H1 (cell line): ENCODE results near the gene PORCN. TPM values are rescaled to one million over a fixed set of nuclear protein-coding genes. Genes with fewer than 3 reads are reported as not detected.

Experiments used
- CTCF ChIA-PET: fragments of 300-600 bp; sonication (Branson Sonifier 250); formaldehyde crosslinking; loops from one replicate; lab custom pipeline; 2021; ENCODE audit not compliant: partially characterized antibody; lab: Charles Lee
- POLR2A ChIA-PET: fragments of 300-600 bp; sonication (Branson Sonifier 250); formaldehyde crosslinking; loops from one replicate; lab custom pipeline; 2021; ENCODE audit warnings: inconsistent platforms; ENCODE audit not compliant: partially characterized antibody; lab: Charles Lee
- DNase-seq, 2 experiments: peaks; one replicate each; pipeline versions ENCODE4 v3.0.0 to v3.0.0-alpha.2; 2010 to 2022; ENCODE audit warnings: low spot score in 2 of 2, low read depth in 1 of 2, mixed read lengths in 1 of 2
- FAIRE-seq: peaks from 2 replicates; lab custom pipeline; 2011; peaks lifted over from hg19 to GRCh38; lab: Jason Lieb, UNC
- H2AFZ ChIP-seq: 2 replicates; pipeline ENCODE4 v1.8.1; 2012; ENCODE audit warnings: low read length, inconsistent platforms
- H2AK5ac ChIP-seq: 2 replicates; pipeline ENCODE4 v1.6.1; 2013; ENCODE audit warnings: low read depth, low read length
- H2BK120ac ChIP-seq: replicated peaks from 2 replicates; pipeline ENCODE3; 2013; ENCODE audit warnings: low read depth, low read length, inconsistent platforms
- H2BK12ac ChIP-seq: 2 replicates; pipeline ENCODE4 v1.6.1; 2013; ENCODE audit warnings: low read depth, low read length
- H2BK15ac ChIP-seq: 2 replicates; pipeline ENCODE4 v1.6.1; 2013; ENCODE audit warnings: low read length
- H2BK20ac ChIP-seq: 2 replicates; pipeline ENCODE4 v1.6.1; 2013; ENCODE audit warnings: low read length
- H2BK5ac ChIP-seq: 2 replicates; pipeline ENCODE4 v1.6.1; 2013; ENCODE audit warnings: low read depth, low read length
- H3K14ac ChIP-seq: 2 replicates; pipeline ENCODE4 v1.6.1; 2013; ENCODE audit warnings: inconsistent platforms; ENCODE audit not compliant: insufficient read length
- H3K18ac ChIP-seq: 2 replicates; pipeline ENCODE4 v1.6.1; 2013; ENCODE audit warnings: low read length; ENCODE audit errors: extremely low read depth
- H3K23ac ChIP-seq: 2 replicates; pipeline ENCODE4 v1.6.1; 2013; ENCODE audit warnings: inconsistent platforms; ENCODE audit not compliant: insufficient read length
- H3K23me2 ChIP-seq: 2 replicates; pipeline ENCODE4 v1.6.1; 2013; ENCODE audit warnings: low read depth, low read length
- H3K27ac ChIP-seq: 2 replicates; pipeline ENCODE4 v1.6.1; 2011; ENCODE audit warnings: low read depth, low read length, inconsistent platforms
- H3K27me3 ChIP-seq, 4 experiments: replicated peaks in 1 of 4; 1 replicate in 1 of 4; 2 replicates in 3 of 4; pipeline versions ENCODE4 v1.6.1 to v1.8.1; 2011 to 2013; ENCODE audit warnings: low read length in 3 of 4, mild to moderate bottlenecking in 3 of 4, inconsistent platforms in 2 of 4, mixed read lengths in 2 of 4, moderate library complexity in 1 of 4; ENCODE audit not compliant: control insufficient read depth in 3 of 4, insufficient read depth in 3 of 4; ENCODE audit errors: extremely low read depth in 1 of 4
- H3K36me3 ChIP-seq, 4 experiments: 2 replicates each; pipeline versions ENCODE4 v1.6.1 to v1.8.1; 2011 to 2013; ENCODE audit warnings: mild to moderate bottlenecking in 4 of 4, low read length in 3 of 4, moderate library complexity in 2 of 4, control low read depth in 1 of 4, inconsistent platforms in 1 of 4; ENCODE audit not compliant: insufficient read depth in 4 of 4, control insufficient read depth in 2 of 4
- H3K4ac ChIP-seq: replicated peaks from 2 replicates; pipeline ENCODE3; 2013; ENCODE audit warnings: low read length, low read depth, mixed read lengths, inconsistent platforms; ENCODE audit not compliant: insufficient read length
- H3K4me1 ChIP-seq, 4 experiments: replicated peaks in 1 of 4; 1 replicate in 1 of 4; 2 replicates in 3 of 4; pipeline versions ENCODE4 v1.6.1 to v1.8.1; 2011 to 2013; ENCODE audit warnings: low read length in 3 of 4, inconsistent platforms in 2 of 4, mixed read lengths in 1 of 4; ENCODE audit not compliant: insufficient read depth in 4 of 4, control insufficient read depth in 3 of 4
- H3K4me2 ChIP-seq, 2 experiments: 2 replicates each; pipeline versions ENCODE4 v1.6.1 to v1.8.1; 2011 to 2013; ENCODE audit warnings: low read depth in 2 of 2, low read length in 2 of 2, control low read depth in 1 of 2, inconsistent platforms in 1 of 2, mild to moderate bottlenecking in 1 of 2; ENCODE audit not compliant: insufficient read depth in 1 of 2
- H3K4me3 ChIP-seq, 4 experiments: fragments of 200-600, 300-600 bp in 1 of 4; sonication (generic), shearing (Covaris generic), sonication (Bioruptor Twin) in 1 of 4; 2 replicates each; pipeline versions ENCODE4 v1.5.1 to v1.8.1; 2011 to 2016; ENCODE audit warnings: low read length in 4 of 4, low read depth in 3 of 4, control low read depth in 2 of 4, inconsistent platforms in 2 of 4, mild to moderate bottlenecking in 2 of 4, mixed read lengths in 1 of 4, moderate library complexity in 1 of 4; ENCODE audit not compliant: insufficient read depth in 2 of 4; ENCODE audit errors: extremely low read depth in 1 of 4
- H3K56ac ChIP-seq: replicated peaks from 2 replicates; pipeline ENCODE3; 2013; ENCODE audit warnings: low read depth, mild to moderate bottlenecking, mixed read lengths, low read length, inconsistent platforms; ENCODE audit not compliant: insufficient read length
- H3K79me1 ChIP-seq: 2 replicates; pipeline ENCODE4 v1.6.1; 2013; ENCODE audit warnings: low read depth, low read length, control low read depth
- H3K79me2 ChIP-seq, 2 experiments: 2 replicates each; pipeline versions ENCODE4 v1.6.1 to v1.8.1; 2012 to 2013; ENCODE audit warnings: low read length in 2 of 2, mild to moderate bottlenecking in 2 of 2, inconsistent platforms in 1 of 2; ENCODE audit not compliant: insufficient read depth in 2 of 2, control insufficient read depth in 1 of 2
- H3K9ac ChIP-seq, 4 experiments: replicated peaks in 1 of 4; 1 replicate in 1 of 4; 2 replicates in 3 of 4; pipeline versions ENCODE4 v1.6.1 to v1.8.1; 2011 to 2013; ENCODE audit warnings: low read depth in 3 of 4, low read length in 3 of 4, control low read depth in 2 of 4, mild to moderate bottlenecking in 2 of 4, moderate library complexity in 2 of 4, inconsistent platforms in 1 of 4; ENCODE audit errors: extremely low read depth in 1 of 4
- H3K9me3 ChIP-seq, 2 experiments: 2 replicates each; pipeline versions ENCODE4 v1.6.1 to v1.8.1; 2012 to 2013; ENCODE audit warnings: mild to moderate bottlenecking in 2 of 2, moderate library complexity in 2 of 2, control low read depth in 1 of 2, inconsistent platforms in 1 of 2, low read depth in 1 of 2, low read length in 1 of 2, mixed read lengths in 1 of 2; ENCODE audit not compliant: insufficient read depth in 2 of 2
- H4K20me1 ChIP-seq, 2 experiments: replicated peaks in 1 of 2; 2 replicates each; pipeline versions ENCODE3 to v1.8.1; 2011 to 2013; ENCODE audit warnings: inconsistent platforms in 2 of 2, low read length in 2 of 2, mild to moderate bottlenecking in 1 of 2; ENCODE audit not compliant: insufficient read depth in 2 of 2, control insufficient read depth in 1 of 2
- H4K5ac ChIP-seq: 2 replicates; pipeline ENCODE4 v1.6.1; 2013; ENCODE audit warnings: low read length, low read depth, mixed read lengths, inconsistent platforms; ENCODE audit not compliant: insufficient read length
- H4K8ac ChIP-seq: 2 replicates; pipeline ENCODE4 v1.8.0; 2013; ENCODE audit warnings: mild to moderate bottlenecking, moderate library complexity, low read length, inconsistent platforms; ENCODE audit not compliant: insufficient read depth; ENCODE audit errors: extremely low read depth
- H4K91ac ChIP-seq: replicated peaks from 2 replicates; pipeline ENCODE3; 2013; ENCODE audit warnings: low read length, mixed read lengths, inconsistent platforms; ENCODE audit not compliant: insufficient read length
- NANOG ChIP-seq: IDR thresholded peaks from 2 replicates; pipeline ENCODE4 v1.6.1; 2011; ENCODE audit warnings: low read length, low read depth, mild to moderate bottlenecking, inconsistent platforms; ENCODE audit not compliant: insufficient read depth, poor library complexity, severe bottlenecking
- WGBS, 2 experiments: shearing (Covaris generic) in 1 of 2; methylation state at CpG; one replicate each; pipeline versions ENCODE4 v1.1.6 to v1.1.7; 2013 to 2015; ENCODE audit warnings: low lambda C conversion rate in 2 of 2, mixed read lengths in 2 of 2, inconsistent platforms in 1 of 2, low coverage in 1 of 2, missing lambda C conversion rate in 1 of 2; ENCODE audit not compliant: insufficient replicate concordance in 2 of 2, insufficient coverage in 1 of 2, insufficient read length in 1 of 2; ENCODE audit errors: extremely low coverage in 1 of 2, missing lambda C conversion rate in 1 of 2; 5-methylcytosine and 5-hydroxymethylcytosine counted together
- polyA plus RNA-seq, 7 experiments: library from polyadenylated mRNA; depleted of rRNA in 3 of 7; stranded (reverse) in 5 of 7; unstranded in 2 of 7; fragments of >200 nt in 5 of 7; fragments of 200-250 nt in 2 of 7; gene quantifications; 1 replicate in 5 of 7; 2 replicates in 1 of 7; 4 replicates in 1 of 7; pipeline versions ENCODE4 v1.2.1 to v1.2.3, GENCODE V29; 2011 to 2013; ENCODE audit warnings: missing spikeins in 2 of 7, mixed read lengths in 2 of 7
- total RNA-seq: library from RNA; stranded (reverse); fragmentation: NEBNext Ultra II Directional; extraction: Animal tissue kit (Norgen Biotek cat#: 25700); gene quantifications from 2 replicates; pipeline ENCODE4 v1.2.1, GENCODE V29; 2021

Gene PORCN
- total and polyA plus RNA-seq, 2 of the 8 experiments (the other 6 are each of a cell fraction or from before 2014, with no cell fraction given) = 14.6 to 34.1 TPM

DNA sequence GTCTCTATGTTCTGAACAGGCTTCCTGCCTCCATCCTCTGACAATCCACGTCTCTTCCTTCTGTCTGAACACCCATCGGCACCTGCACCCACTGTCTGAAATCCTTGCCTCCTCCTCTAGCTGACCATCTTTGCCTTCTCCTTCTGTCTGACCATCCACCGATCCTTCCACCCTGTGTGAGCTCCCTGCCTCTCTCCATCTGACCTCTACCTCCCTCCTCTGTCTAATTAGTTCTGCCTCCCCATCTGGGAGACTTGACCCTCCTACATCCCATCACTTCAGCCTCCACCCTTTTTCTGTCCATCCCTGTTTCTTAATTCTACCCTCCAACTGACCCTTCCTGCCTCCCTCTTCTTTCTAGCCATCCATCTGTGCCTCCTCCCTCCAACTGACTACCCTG lies 48.8 kb upstream of the PORCN start:
- no peaks in the 10 kb centered on the region for H3K79me2 ChIP-seq
- DNase-seq = no peak
- FAIRE-seq = no peak
- no peak for TF ChIP-seq NANOG
- no peak overlapping the region for H3K23ac ChIP-seq
- H3K18ac ChIP-seq = no peak overlapping the region
- H3K9ac ChIP-seq = no peak overlapping the region
- H3K79me1 ChIP-seq = 0 out of 2 replicates have a peak, but pooled peaks cover 2% of the 10 kb centered on the region
- H4K91ac ChIP-seq = no peak overlapping the region
- no peak overlapping the region for H2BK120ac ChIP-seq
- no peak overlapping the region for H2BK12ac ChIP-seq
- no peak overlapping the region for H3K4ac ChIP-seq
- H3K27me3 ChIP-seq = no peaks in the 10 kb centered on the region
- no peak overlapping the region for H2BK15ac ChIP-seq
- H4K5ac ChIP-seq = no peak overlapping the region
- CTCF ChIA-PET = no interaction called here
- H4K8ac ChIP-seq = no peak overlapping the region
- no peak overlapping the region for H3K14ac ChIP-seq
- H2AFZ ChIP-seq = no peak overlapping the region
- no peaks in the 10 kb centered on the region for H3K9me3 ChIP-seq
- H3K4me3 ChIP-seq = no peak overlapping the region
- no peaks in the 10 kb centered on the region for H3K4me1 ChIP-seq
- H3K27ac ChIP-seq = no peak overlapping the region
- H2BK20ac ChIP-seq = no peak overlapping the region
- WGBS, 2 experiments = 100% methylated on average over 1 of the region's 3 CpGs; no CpG with 5 or more reads in 1 of the 2 experiments
- H4K20me1 ChIP-seq = peaks cover 0 to 1% of the 10 kb centered on the region in 2 experiments
- POLR2A ChIA-PET = interaction anchor here (1.1 kb wide), 1 partner anchor 114 kb away, joined by 3 read pairs; the partner anchor contains the start of gene RBM3
- H3K56ac ChIP-seq = no peak overlapping the region
- H3K23me2 ChIP-seq = no peaks in the 10 kb centered on the region
- no peak overlapping the region for H3K4me2 ChIP-seq
- no peak overlapping the region for H2AK5ac ChIP-seq
- no peak overlapping the region for H2BK5ac ChIP-seq
- H3K36me3 ChIP-seq = peaks cover 0 to 13% (median 3%) of the 10 kb centered on the region in 4 experiments; a peak in 5 of 8 replicates
